Peyer's patch (tissue), 4 donors: Measurements from ENCODE around the gene USP37.

ENCODE experiments used
- CTCF ChIP-seq, 6 experiments: fragments of 450-650 bp in 4 of 6; fragments of 200-600 bp in 2 of 6; sonication (generic) in 1 of 6; IDR thresholded peaks; one replicate each; pipeline ENCODE4 v1.5.1; 2017 to 2019; ENCODE audit warnings: antibody characterized with exemption in 6 of 6, mild to moderate bottlenecking in 3 of 6, moderate library complexity in 1 of 6
- POLR2A ChIP-seq, 2 donors: fragments of 450-650 bp; IDR thresholded peaks; one replicate each; pipeline ENCODE4 v1.5.1; 2017; ENCODE audit warnings: antibody characterized with exemption in 2 of 2, mild to moderate bottlenecking in 2 of 2, moderate library complexity in 2 of 2

GRCh38 chr2:218427741-218428140, 140.4 kb downstream of the USP37 start:
- no peak for TF ChIP-seq CTCF (IDR thresholded peaks at IDR 0.05)
- no peak for TF ChIP-seq POLR2A (IDR thresholded peaks at IDR 0.05)
